HUES6 (cell line): ENCODE data around the gene BHLHE23.

Experiments
- H3K27ac ChIP-seq: 2 replicates; pipeline ENCODE4 v1.7.0; 2013; ENCODE audit warnings: low read depth, mild to moderate bottlenecking, low read length, inconsistent platforms
- H3K27me3 ChIP-seq: 2 replicates; pipeline ENCODE4 v1.6.1; 2013; ENCODE audit warnings: low read length; ENCODE audit not compliant: control insufficient read depth, insufficient read depth
- H3K36me3 ChIP-seq: 2 replicates; pipeline ENCODE4 v1.6.1; 2013; ENCODE audit warnings: low read length; ENCODE audit not compliant: control insufficient read depth, insufficient read depth
- H3K4me1 ChIP-seq: 2 replicates; pipeline ENCODE4 v1.6.1; 2013; ENCODE audit warnings: low read length; ENCODE audit not compliant: control insufficient read depth, insufficient read depth
- H3K4me3 ChIP-seq: 2 replicates; pipeline ENCODE4 v1.5.1; 2013; ENCODE audit warnings: low read depth, low read length
- H3K9ac ChIP-seq: one replicate; pipeline ENCODE4 v1.6.1; 2013; ENCODE audit warnings: mild to moderate bottlenecking, low read length
- H3K9me3 ChIP-seq: 2 replicates; pipeline ENCODE4 v1.6.1; 2013; ENCODE audit warnings: low read depth, low read length; ENCODE audit not compliant: control insufficient read depth, insufficient read depth

The BHLHE23 gene

DNA sequence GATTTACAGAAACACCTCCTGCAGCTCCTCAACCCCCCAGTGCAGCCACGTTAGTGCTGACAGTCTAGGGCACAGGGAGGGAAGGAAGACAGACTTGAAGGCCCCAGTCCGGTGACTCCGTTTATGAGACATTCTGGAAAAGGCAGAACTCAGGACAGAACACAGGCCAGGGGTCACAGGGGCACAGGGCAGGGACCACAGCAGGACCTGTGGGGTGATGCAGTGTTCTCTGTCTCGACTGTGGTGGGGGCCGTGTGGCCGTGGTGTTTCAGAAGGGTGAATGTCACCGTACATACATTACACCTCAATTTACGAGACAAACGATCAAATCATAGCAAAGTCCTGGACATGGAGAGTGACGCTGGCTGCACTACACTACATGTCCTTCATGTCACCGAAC, 11.3 kb downstream of the BHLHE23 start:
- H3K27me3 ChIP-seq, result peaks cover 69% of the 10 kb centered on the region
- H3K4me1 ChIP-seq, result peaks cover 19% of the 10 kb centered on the region
- H3K9ac ChIP-seq, result no peak overlapping the region
- H3K4me3 ChIP-seq, result no peak overlapping the region
- no peaks in the 10 kb centered on the region for H3K36me3 ChIP-seq
- H3K9me3 ChIP-seq, result no peaks in the 10 kb centered on the region
- H3K27ac ChIP-seq, result no peak overlapping the region

DNA sequence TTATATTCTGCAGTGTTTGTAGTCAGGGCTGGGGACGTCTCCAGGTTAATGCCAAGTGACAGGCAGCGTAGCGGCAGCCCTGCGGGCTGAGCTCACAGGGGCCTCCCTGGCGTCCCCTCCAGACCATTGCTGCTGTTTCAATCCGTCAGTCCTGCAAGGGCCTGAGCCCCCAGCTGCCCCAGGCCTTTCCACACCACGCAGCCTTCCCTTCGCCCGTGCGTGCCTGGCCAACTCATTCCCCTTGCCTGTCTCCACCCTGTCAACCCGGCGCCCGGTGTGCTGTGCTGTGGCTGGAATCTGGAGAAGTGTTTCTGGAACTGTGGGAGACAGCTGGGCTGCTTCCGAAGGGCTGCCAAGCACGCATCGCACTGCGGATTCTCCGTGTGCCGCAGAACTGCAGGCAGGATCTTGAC, 11.9 kb downstream of the BHLHE23 start:
- H3K4me3 ChIP-seq, result no peak overlapping the region
- no peaks in the 10 kb centered on the region for H3K36me3 ChIP-seq
- peaks cover 19% of the 10 kb centered on the region for H3K4me1 ChIP-seq
- no peak overlapping the region for H3K9ac ChIP-seq
- peaks cover 67% of the 10 kb centered on the region for H3K27me3 ChIP-seq
- no peaks in the 10 kb centered on the region for H3K9me3 ChIP-seq
- no peak overlapping the region for H3K27ac ChIP-seq

DNA sequence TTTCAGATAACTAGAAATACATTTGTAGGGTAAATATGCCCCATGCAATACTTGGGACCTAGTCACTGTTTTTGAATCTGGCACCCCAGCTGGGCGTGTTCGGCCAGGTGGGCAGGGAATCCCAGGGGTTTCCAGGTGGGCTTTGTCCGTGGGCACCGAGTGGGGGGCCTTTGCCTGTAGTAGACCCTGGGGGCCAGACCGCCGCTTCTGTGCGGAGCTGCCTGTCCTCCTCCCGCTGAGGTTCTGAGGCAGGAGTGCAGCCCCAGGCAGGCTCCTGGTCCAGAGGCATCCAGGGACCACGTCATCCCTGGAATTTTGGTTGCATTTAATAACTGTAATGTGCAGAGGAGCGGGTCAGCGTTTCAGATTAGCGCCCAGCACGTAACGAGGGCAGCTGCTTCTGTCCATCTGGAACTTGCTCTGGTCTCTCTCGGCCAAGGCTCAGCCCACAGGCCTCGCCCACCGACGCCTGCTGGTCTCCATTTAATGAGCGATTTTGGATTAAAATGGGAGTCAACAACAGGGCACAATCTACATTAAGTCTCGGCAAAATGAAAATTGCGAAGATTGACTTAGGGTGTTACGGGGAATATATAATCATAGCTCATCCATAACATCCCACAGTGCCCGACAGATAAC, 12.8 kb downstream of the BHLHE23 start:
- Histone ChIP-seq H3K36me3 (no peaks in the 10 kb centered on the region), H3K27ac (no peak overlapping the region), H3K9me3 (no peaks in the 10 kb centered on the region), H3K4me1 (peaks cover 12% of the 10 kb centered on the region), H3K4me3 (no peak overlapping the region), H3K27me3 (peaks cover 61% of the 10 kb centered on the region), H3K9ac (no peak overlapping the region)

DNA sequence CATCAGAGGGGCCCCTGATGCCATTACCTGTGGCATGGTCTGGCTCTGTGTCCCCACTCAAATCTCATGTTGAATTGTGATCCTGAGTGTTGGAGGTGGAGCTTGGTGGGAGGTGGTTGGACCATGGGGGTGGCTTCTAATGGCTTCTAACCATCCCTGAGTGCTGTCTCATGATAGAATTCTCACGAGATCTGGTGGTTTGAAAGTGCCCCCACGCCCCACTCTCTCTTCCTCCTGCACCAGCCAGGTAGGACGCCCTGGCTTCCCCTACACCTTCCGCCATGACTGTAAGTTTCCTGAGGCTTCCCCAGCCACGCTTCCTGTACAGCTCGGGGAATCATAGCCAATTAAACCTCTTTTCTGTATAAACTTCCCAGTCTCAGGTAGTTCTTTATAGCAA, 14.9 kb downstream of the BHLHE23 start:
- Histone ChIP-seq H3K36me3 (no peaks in the 10 kb centered on the region), H3K9ac (no peak overlapping the region), H3K4me1 (peaks cover 8% of the 10 kb centered on the region), H3K4me3 (no peak overlapping the region), H3K27me3 (peaks cover 53% of the 10 kb centered on the region; the same call in 1 of the 2 replicates), H3K9me3 (no peaks in the 10 kb centered on the region), H3K27ac (no peak overlapping the region)

DNA sequence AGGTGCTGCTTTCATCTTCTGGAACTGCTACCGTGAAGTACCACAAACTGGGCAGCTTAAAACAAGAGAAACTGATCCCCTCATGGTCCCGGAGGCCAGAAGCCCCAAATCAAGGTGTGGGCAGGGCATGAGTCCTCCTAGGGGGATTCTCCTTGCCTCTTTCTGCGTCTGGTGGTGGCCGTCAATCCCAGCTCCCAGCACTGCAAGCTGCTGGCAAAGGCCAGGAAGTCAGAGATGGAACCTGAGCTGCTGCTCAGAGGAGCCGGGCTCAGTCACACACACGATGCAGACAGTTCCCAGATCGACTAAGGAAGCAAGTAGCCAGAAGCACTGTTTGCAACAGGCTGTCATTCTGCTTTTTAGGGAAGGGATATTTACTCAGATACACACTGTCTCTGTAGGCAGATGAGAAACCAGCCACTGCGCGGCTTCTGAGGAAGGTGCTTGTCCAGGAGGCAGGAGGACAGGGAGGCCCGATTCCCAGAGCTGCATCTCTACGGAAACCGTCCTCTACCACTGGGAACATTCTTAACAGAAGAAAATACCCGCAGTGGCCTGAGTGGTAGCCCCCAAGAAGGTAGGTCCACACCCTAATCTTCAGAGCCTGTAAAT, 15.5 kb downstream of the BHLHE23 start:
- no peaks in the 10 kb centered on the region for H3K9me3 ChIP-seq
- no peak overlapping the region for H3K27ac ChIP-seq
- H3K27me3 ChIP-seq, result peaks cover 51% of the 10 kb centered on the region; the same call in 1 of the 2 replicates
- H3K9ac ChIP-seq, result no peak overlapping the region
- H3K4me1 ChIP-seq, result peaks cover 11% of the 10 kb centered on the region
- no peak overlapping the region for H3K4me3 ChIP-seq
- H3K36me3 ChIP-seq, result no peaks in the 10 kb centered on the region

DNA sequence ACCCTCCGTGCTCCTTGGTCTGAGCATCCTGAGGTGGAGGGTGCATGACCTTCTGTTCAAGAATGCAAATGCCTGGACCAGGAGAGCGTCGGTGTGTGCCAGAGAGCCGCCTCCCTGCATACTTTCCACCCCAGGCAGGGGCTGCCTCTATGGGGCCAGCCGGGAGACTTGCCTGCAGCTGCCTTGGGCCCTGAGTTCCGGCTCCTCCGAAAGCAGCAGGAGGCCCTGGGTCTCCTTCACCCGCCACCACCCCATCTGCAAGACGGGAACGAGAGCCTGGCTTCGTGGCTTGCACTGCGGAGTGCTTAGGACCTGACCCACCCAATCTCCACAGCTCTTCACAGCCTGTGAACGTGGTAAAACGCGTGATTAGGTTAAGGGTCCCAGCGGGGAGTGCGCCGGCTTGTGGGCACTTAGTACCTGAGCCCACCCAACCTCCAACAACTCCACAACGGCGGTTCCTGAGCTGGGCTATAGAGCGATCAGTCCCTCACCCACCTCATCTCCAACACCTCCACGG, 16.4 kb downstream of the BHLHE23 start:
- peaks cover 41% of the 10 kb centered on the region; the same call in 1 of the 2 replicates for H3K27me3 ChIP-seq
- peaks cover 11% of the 10 kb centered on the region for H3K4me1 ChIP-seq
- H3K9ac ChIP-seq, result no peak overlapping the region
- no peaks in the 10 kb centered on the region for H3K9me3 ChIP-seq
- no peak overlapping the region for H3K27ac ChIP-seq
- H3K36me3 ChIP-seq, result no peaks in the 10 kb centered on the region
- no peak overlapping the region for H3K4me3 ChIP-seq

DNA sequence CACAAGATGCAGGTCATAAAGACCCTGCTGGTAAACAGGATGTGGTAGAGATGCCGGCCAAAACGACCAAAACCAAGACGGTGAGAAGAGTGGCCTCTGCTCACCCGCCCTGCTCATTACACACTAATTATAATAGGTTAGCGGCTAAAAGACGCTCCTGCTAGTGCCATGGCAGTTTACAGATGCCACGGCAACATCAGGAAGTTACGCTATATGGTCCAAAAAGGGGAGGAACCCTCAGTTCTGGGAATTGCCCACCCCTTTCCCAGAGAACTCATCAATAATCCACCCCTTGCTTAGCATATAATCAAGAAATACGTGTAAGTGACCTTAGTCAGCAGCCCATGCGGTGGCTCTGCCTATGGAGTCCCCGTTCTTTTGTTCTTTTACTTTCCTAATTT, 17.6 kb downstream of the BHLHE23 start:
- H3K4me3 ChIP-seq, result no peak overlapping the region
- H3K9ac ChIP-seq, result no peak overlapping the region

DNA sequence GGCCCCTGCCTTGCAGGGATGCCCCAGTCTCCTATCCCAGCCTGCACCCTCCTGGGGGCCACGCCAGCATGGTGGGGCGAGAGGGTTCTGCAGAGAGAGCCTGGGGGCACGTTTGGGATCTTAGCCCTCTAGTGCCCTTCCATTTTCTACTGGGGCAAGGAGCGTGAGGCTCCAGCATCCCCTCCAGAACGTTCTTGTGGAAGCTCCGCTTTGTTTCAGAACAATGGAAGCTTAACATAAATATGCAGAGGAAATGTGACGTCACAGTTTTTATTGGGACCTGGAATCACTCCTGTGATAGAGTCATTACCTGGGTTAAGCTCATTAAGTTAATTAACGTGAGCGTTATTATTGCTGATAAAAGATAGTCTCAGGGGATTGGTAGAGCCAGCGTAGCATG, 19.6 kb downstream of the BHLHE23 start:
- Histone ChIP-seq H3K4me3 (no peak overlapping the region), H3K36me3 (no peaks in the 10 kb centered on the region), H3K9ac (no peak overlapping the region), H3K9me3 (no peaks in the 10 kb centered on the region), H3K4me1 (peaks cover 19% of the 10 kb centered on the region), H3K27me3 (peaks cover 34% of the 10 kb centered on the region; the same call in 1 of the 2 replicates), H3K27ac (no peak overlapping the region)

More for the DNA sequence above, 17.6 kb downstream of the BHLHE23 start:
- Histone ChIP-seq H3K9me3 (no peaks in the 10 kb centered on the region), H3K27me3 (peaks cover 34% of the 10 kb centered on the region; the same call in 1 of the 2 replicates), H3K36me3 (no peaks in the 10 kb centered on the region), H3K4me1 (peaks cover 10% of the 10 kb centered on the region), H3K27ac (no peak overlapping the region)

DNA sequence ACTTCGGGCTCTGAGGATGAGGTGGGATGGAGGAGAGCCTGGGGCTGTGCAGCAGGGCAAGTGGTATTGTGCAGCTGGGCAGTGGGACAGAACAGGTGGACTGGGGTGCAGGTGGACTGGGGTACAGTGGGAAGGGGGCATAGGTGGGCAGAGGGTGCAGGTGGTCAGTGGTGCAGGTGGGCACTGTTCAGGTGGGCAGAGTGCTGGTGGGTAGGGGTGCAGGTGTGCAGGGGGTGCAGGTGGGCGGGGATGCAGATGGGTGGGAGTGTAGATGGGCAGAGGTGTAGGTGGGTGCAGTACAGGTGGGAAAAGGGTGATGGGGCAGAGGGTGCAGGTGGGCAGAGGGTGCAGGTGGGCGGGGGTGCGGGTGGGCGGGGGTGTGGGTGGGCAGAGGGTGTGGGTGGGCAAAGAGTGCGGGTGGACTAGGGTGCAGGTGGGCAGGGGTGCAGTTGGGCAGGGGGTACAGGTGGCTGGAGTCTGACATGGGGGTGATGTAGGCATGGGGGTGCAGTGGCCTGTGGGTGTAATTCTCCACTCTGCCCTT, 20.4 kb downstream of the BHLHE23 start:
- Histone ChIP-seq H3K4me3 (no peak overlapping the region), H3K9ac (no peak overlapping the region), H3K36me3 (no peaks in the 10 kb centered on the region), H3K27me3 (peaks cover 28% of the 10 kb centered on the region; the same call in 1 of the 2 replicates), H3K4me1 (peaks cover 19% of the 10 kb centered on the region), H3K9me3 (no peaks in the 10 kb centered on the region), H3K27ac (no peak overlapping the region)

DNA sequence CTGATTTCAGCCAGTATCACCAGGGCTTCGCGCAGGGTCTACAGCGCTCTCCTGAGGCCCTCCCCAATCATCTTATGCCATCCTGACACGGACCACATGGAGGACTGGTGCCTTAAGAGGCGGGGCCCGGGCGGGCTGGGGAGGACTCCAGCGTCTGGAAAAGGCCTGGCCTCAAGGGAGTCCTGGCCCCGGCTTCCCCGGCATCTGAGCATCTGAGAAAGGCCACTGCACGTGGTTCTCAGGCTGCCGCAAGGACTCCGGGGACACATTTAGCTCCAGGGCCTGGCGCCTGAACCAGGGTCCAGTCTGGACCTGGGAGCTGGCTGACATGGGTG, 21.4 kb downstream of the BHLHE23 start:
- Histone ChIP-seq H3K9me3 (no peaks in the 10 kb centered on the region), H3K36me3 (no peaks in the 10 kb centered on the region), H3K27ac (no peak overlapping the region), H3K27me3 (peaks cover 25% of the 10 kb centered on the region; the same call in 1 of the 2 replicates), H3K9ac (no peak overlapping the region), H3K4me1 (peaks cover 23% of the 10 kb centered on the region), H3K4me3 (no peak overlapping the region)
